DMS153 (cell line): ENCODE data around the gene NDUFA5.
A peak's percentile ranks its signal among the peaks of the same experiment; 100 is the strongest.

Experiments used
- DNase-seq: peaks from one replicate; lab custom pipeline; 2025; lab: John Stamatoyannopoulos, UW

The NDUFA5 gene

GRCh38 chr7:123557398-123558288 is at the start of gene NDUFA5:
Gene NDUFA5 (minus strand): TSS chr7:123557818. CDS start chr7:123557795, 23 bp downstream.
- peak; percentile 96 for DNase-seq

GRCh38 chr7:123604739-123605138 is 47.1 kb upstream of the NDUFA5 start:
- DNase-seq = no peak

- no peak for DNase-seq
Measured at GRCh38 chr7:123602648-123603047, 45.0 kb upstream of the NDUFA5 start.

- peak; percentile 33 for DNase-seq
Measured at GRCh38 chr7:123601530-123601929, 43.9 kb upstream of the NDUFA5 start, which contains the start of gene ASB15. Gene ASB15 (plus strand): TSS chr7:123601821. CDS start chr7:123614503, 12,682 bp downstream.

GRCh38 chr7:123600876-123601275 is 43.3 kb upstream of the NDUFA5 start:
- DNase-seq = no peak

- no peak for DNase-seq
Measured at GRCh38 chr7:123599766-123600165, 42.1 kb upstream of the NDUFA5 start.

GRCh38 chr7:123598657-123599056 is 41.0 kb upstream of the NDUFA5 start:
- DNase-seq = no peak

- DNase-seq = peak; percentile 91
Measured at GRCh38 chr7:123594813-123595241, 37.2 kb upstream of the NDUFA5 start.

GRCh38 chr7:123588376-123588775 is 30.8 kb upstream of the NDUFA5 start:
- no peak for DNase-seq

- no peak for DNase-seq
Measured at GRCh38 chr7:123583821-123584220, 26.2 kb upstream of the NDUFA5 start.

GRCh38 chr7:123581162-123581459 is 23.5 kb upstream of the NDUFA5 start:
- DNase-seq = no peak

- peak; percentile 64 for DNase-seq
Measured at GRCh38 chr7:123580406-123581161, 23.0 kb upstream of the NDUFA5 start.

- no peak for DNase-seq
Measured at GRCh38 chr7:123579416-123579815, 21.8 kb upstream of the NDUFA5 start.

GRCh38 chr7:123573896-123574467 is 16.4 kb upstream of the NDUFA5 start:
- no peak for DNase-seq

- no peak for DNase-seq
Measured at GRCh38 chr7:123573341-123573740, 15.7 kb upstream of the NDUFA5 start.

GRCh38 chr7:123571684-123572083 is 14.1 kb upstream of the NDUFA5 start:
- no peak for DNase-seq

- DNase-seq = no peak
Measured at GRCh38 chr7:123571187-123571586, 13.6 kb upstream of the NDUFA5 start.

- DNase-seq = no peak
Measured at GRCh38 chr7:123570390-123571182, 13.0 kb upstream of the NDUFA5 start.

GRCh38 chr7:123569352-123570010 is 11.9 kb upstream of the NDUFA5 start:
- DNase-seq = no peak

- no peak for DNase-seq
Measured at GRCh38 chr7:123562121-123562520, 4.5 kb upstream of the NDUFA5 start.

- DNase-seq = no peak
Measured at GRCh38 chr7:123558289-123558874, 764 bp upstream of the NDUFA5 start.
